Neural progenitor cell (in vitro differentiated cells): ENCODE data around the gene PHF20. TPM values are rescaled to one million over a fixed set of nuclear protein-coding genes. Genes with fewer than 3 reads are reported as not detected.

Source experiments
- DNase-seq: peaks from one replicate; pipeline ENCODE4 v3.0.0-alpha.2; 2016; ENCODE audit warnings: low spot score
- H2AFZ ChIP-seq: fragments of 200-600 bp; sonication (generic); replicated peaks from 2 replicates; pipeline ENCODE4 v1.6.1; 2016; ENCODE audit warnings: antibody characterized with exemption
- H3F3A ChIP-seq: fragments of 200-600 bp; sonication (generic); 2 replicates; pipeline ENCODE4 v1.6.1; 2016; ENCODE audit warnings: antibody characterized with exemption, low read depth
- H3K27ac ChIP-seq: fragments of 200-600 bp; sonication (generic); 2 replicates; pipeline ENCODE4 v1.5.1; 2016; ENCODE audit warnings: mild to moderate bottlenecking
- H3K27me3 ChIP-seq: fragments of 200-600 bp; sonication (generic); 2 replicates; pipeline ENCODE4 v1.6.1; 2016; ENCODE audit warnings: mild to moderate bottlenecking, moderate library complexity
- H3K36me3 ChIP-seq: fragments of 200-600 bp; sonication (generic); 2 replicates; pipeline ENCODE4 v1.5.1; 2016
- H3K4me1 ChIP-seq: fragments of 200-600 bp; sonication (generic); 2 replicates; pipeline ENCODE4 v1.6.1; 2016; ENCODE audit warnings: mixed run types
- H3K4me2 ChIP-seq: fragments of 200-600 bp; sonication (generic); 2 replicates; pipeline ENCODE4 v1.6.1; 2016
- H3K4me3 ChIP-seq: fragments of 200-600 bp; sonication (generic); 2 replicates; pipeline ENCODE4 v1.5.1; 2016
- H3K79me2 ChIP-seq: fragments of 200-600 bp; sonication (generic); 2 replicates; pipeline ENCODE4 v1.6.1; 2016; ENCODE audit warnings: low read depth
- H3K9ac ChIP-seq: fragments of 200-600 bp; sonication (generic); 2 replicates; pipeline ENCODE4 v1.6.1; 2016
- H3K9me3 ChIP-seq: fragments of 200-600 bp; sonication (generic); 2 replicates; pipeline ENCODE4 v1.5.1; 2016; ENCODE audit warnings: low read depth
- H4K20me1 ChIP-seq: fragments of 200-600 bp; sonication (generic); 2 replicates; pipeline ENCODE4 v1.6.1; 2016; ENCODE audit warnings: low read depth
- H3K27ac Mint-ChIP-seq: 3 replicates; pipeline ENCODE4 v1.8.0; 2021; ENCODE audit warnings: mixed read lengths
- H3K27me3 Mint-ChIP-seq: 2 replicates; pipeline ENCODE4 v1.8.0; 2022; ENCODE audit warnings: low read depth, mild to moderate bottlenecking, inconsistent platforms, moderate library complexity, mixed read lengths; ENCODE audit not compliant: insufficient read depth
- H3K36me3 Mint-ChIP-seq: 3 replicates; pipeline ENCODE4 v1.8.0; 2021; ENCODE audit warnings: mixed read lengths
- H3K4me1 Mint-ChIP-seq: 3 replicates; pipeline ENCODE4 v1.8.0; 2021; ENCODE audit warnings: mixed read lengths
- H3K4me3 Mint-ChIP-seq: 3 replicates; pipeline ENCODE4 v1.8.0; 2021; ENCODE audit warnings: mild to moderate bottlenecking, moderate library complexity, mixed read lengths
- H3K9me3 Mint-ChIP-seq: 3 replicates; pipeline ENCODE4 v1.8.0; 2020; ENCODE audit warnings: mixed read lengths
- CTCF ChIP-seq: fragments of 200-600 bp; sonication (generic); IDR thresholded peaks from 2 replicates; pipeline ENCODE4 v1.5.1; 2017; ENCODE audit warnings: antibody characterized with exemption, mild to moderate bottlenecking
- EZH2 ChIP-seq: fragments of 200-600 bp; sonication (generic); IDR thresholded peaks from 2 replicates; pipeline ENCODE4 v1.6.1; 2017; ENCODE audit warnings: antibody characterized with exemption, mild to moderate bottlenecking, moderate library complexity
- EZH2phosphoT487 ChIP-seq: fragments of 200-600 bp; sonication (generic); IDR thresholded peaks from 2 replicates; pipeline ENCODE4 v1.6.1; 2017; ENCODE audit warnings: antibody characterized with exemption
- total RNA-seq: library from RNA; depleted of rRNA; stranded (reverse); fragments of >200 nt; gene quantifications from 2 replicates; pipeline ENCODE4 v1.2.3, GENCODE V29; 2015; ENCODE audit warnings: low replicate concordance

Gene PHF20
- total RNA-seq, 1 donor from 2014 or later = 54.7 TPM

GRCh38 chr20:35791097-35791496 is 19.3 kb downstream of the PHF20 start:
- Histone ChIP-seq H2AFZ (no peak overlapping the region), H3K36me3 (no peaks in the 10 kb centered on the region), H4K20me1 (peaks cover 27% of the 10 kb centered on the region), H3K4me3 (no peak overlapping the region), H3F3A (no peaks in the 10 kb centered on the region), H3K4me2 (no peak overlapping the region), H3K4me1 (no peaks in the 10 kb centered on the region), H3K9me3 (no peaks in the 10 kb centered on the region), H3K27me3 (no peaks in the 10 kb centered on the region), H3K9ac (no peak overlapping the region), H3K27ac (no peak overlapping the region), H3K79me2 (peaks cover 99% of the 10 kb centered on the region)
- Mint-ChIP-seq H3K4me1 (peaks cover 3% of the 10 kb centered on the region), H3K27me3 (no peaks in the 10 kb centered on the region), H3K27ac (no peak overlapping the region), H3K9me3 (no peaks in the 10 kb centered on the region), H3K4me3 (no peak overlapping the region), H3K36me3 (peaks cover 8% of the 10 kb centered on the region)
- DNase-seq = no peak
- TF ChIP-seq CTCF = no peak
- no peak for TF ChIP-seq EZH2
- no peak for TF ChIP-seq EZH2phosphoT487

DNA sequence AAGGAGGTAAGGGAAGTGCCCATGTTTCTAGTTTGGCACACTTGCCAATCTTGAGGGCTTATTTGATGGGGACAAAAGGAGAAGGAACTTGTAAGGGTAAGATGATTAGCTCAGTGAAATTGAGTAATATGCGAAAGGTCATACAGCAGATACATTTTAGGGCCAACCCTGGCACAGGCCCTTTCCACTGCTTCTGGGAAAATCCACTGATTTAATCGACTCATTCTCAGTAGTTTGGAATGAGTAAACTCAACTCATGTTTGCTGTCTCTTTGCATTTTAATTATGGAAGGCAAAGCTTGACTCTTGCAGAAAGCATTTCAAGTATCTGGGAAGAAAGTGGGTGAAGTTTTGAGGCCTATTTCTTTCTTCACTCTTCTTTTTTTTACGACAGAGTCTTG is 20.0 kb downstream of the PHF20 start:
- Mint-ChIP-seq H3K27me3 (no peaks in the 10 kb centered on the region), H3K9me3 (no peaks in the 10 kb centered on the region), H3K36me3 (peaks cover 8% of the 10 kb centered on the region), H3K4me3 (no peak overlapping the region), H3K4me1 (peaks cover 3% of the 10 kb centered on the region), H3K27ac (no peak overlapping the region)
- Histone ChIP-seq H3K4me3 (no peak overlapping the region), H3K9me3 (no peaks in the 10 kb centered on the region), H3F3A (no peaks in the 10 kb centered on the region), H3K4me1 (no peaks in the 10 kb centered on the region), H3K27ac (no peak overlapping the region), H3K4me2 (no peak overlapping the region), H3K36me3 (no peaks in the 10 kb centered on the region), H3K9ac (no peak overlapping the region), H3K79me2 (peaks cover 99% of the 10 kb centered on the region), H4K20me1 (peaks cover 30% of the 10 kb centered on the region), H3K27me3 (no peaks in the 10 kb centered on the region), H2AFZ (no peak overlapping the region)
- no peak for DNase-seq
- no peak for TF ChIP-seq CTCF

GRCh38 chr20:35792740-35793139 is 20.9 kb downstream of the PHF20 start:
- no peaks in the 10 kb centered on the region for H3K9me3 Mint-ChIP-seq
- Histone ChIP-seq H3K79me2 (peaks cover 99% of the 10 kb centered on the region), H3K9me3 (no peaks in the 10 kb centered on the region), H4K20me1 (peaks cover 32% of the 10 kb centered on the region), H3K4me3 (no peak overlapping the region), H3K36me3 (no peaks in the 10 kb centered on the region), H3K9ac (no peak overlapping the region), H3K4me2 (no peak overlapping the region), H3K4me1 (no peaks in the 10 kb centered on the region), H3K27me3 (no peaks in the 10 kb centered on the region), H3K27ac (no peak overlapping the region), H2AFZ (no peak overlapping the region), H3F3A (no peaks in the 10 kb centered on the region)
- peaks cover 8% of the 10 kb centered on the region for H3K36me3 Mint-ChIP-seq
- no peak overlapping the region for H3K4me3 Mint-ChIP-seq
- H3K4me1 Mint-ChIP-seq = peaks cover 3% of the 10 kb centered on the region
- H3K27ac Mint-ChIP-seq = no peak overlapping the region
- DNase-seq = no peak
- H3K27me3 Mint-ChIP-seq = no peaks in the 10 kb centered on the region
- no peak for TF ChIP-seq EZH2
- TF ChIP-seq EZH2phosphoT487 = no peak
- TF ChIP-seq CTCF = no peak

DNA sequence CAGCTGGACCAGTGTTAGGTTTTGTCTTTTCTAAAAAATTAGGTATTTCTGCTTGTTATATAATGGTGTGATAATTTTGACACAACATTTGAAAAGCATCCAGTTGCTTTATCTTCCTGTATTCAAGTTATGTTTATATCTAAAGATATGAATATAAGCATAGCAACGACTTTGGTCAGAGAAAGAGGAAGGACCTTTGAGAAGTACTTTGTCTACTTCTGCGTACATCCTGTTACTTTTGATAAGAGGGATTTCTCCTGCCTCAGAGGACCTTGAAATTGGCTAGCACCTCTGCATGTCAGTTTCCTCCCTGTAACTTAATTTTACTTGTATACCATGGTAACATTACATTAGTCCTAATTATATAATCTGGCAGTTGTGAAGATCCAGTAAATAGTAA is 24.8 kb downstream of the PHF20 start:
- peaks cover 16% of the 10 kb centered on the region for H4K20me1 ChIP-seq
- H3K36me3 Mint-ChIP-seq = peaks cover 12% of the 10 kb centered on the region

More for the DNA sequence above, 24.8 kb downstream of the PHF20 start:
- Mint-ChIP-seq H3K4me1 (peaks cover 6% of the 10 kb centered on the region), H3K27ac (no peak overlapping the region), H3K27me3 (no peaks in the 10 kb centered on the region), H3K9me3 (no peaks in the 10 kb centered on the region), H3K4me3 (no peak overlapping the region)
- TF ChIP-seq CTCF = no peak
- no peak for TF ChIP-seq EZH2
- no peak for TF ChIP-seq EZH2phosphoT487
- Histone ChIP-seq H3K9ac (no peak overlapping the region), H3K9me3 (no peaks in the 10 kb centered on the region), H3K79me2 (peaks cover 96% of the 10 kb centered on the region), H3K4me2 (no peak overlapping the region), H3K27ac (no peak overlapping the region), H3F3A (no peaks in the 10 kb centered on the region), H3K36me3 (no peaks in the 10 kb centered on the region), H3K27me3 (no peaks in the 10 kb centered on the region), H2AFZ (no peak overlapping the region), H3K4me1 (no peaks in the 10 kb centered on the region), H3K4me3 (no peak overlapping the region)
- no peak for DNase-seq
